H1 (cell line): ENCODE measurements around the gene DCANP1. TPM values are rescaled to one million over a fixed set of nuclear protein-coding genes. Genes with fewer than 3 reads are reported as not detected.

ENCODE experiments used
- CBX8 ChIP-seq: fragments of 300-800, 300-1000 bp; sonication (generic); IDR thresholded peaks from 2 replicates; pipeline ENCODE4 v1.7.1; 2016; ENCODE audit warnings: low read depth, low read length, borderline replicate concordance
- EZH2 ChIP-seq: fragments of 200-600 bp; sonication (generic); IDR thresholded peaks from 2 replicates; pipeline ENCODE4 v1.7.1; 2012; ENCODE audit warnings: low read depth, mild to moderate bottlenecking, moderate library complexity, low read length, inconsistent platforms; ENCODE audit not compliant: severe bottlenecking
- KDM5A ChIP-seq: fragments of 200-600 bp; IDR thresholded peaks from 2 replicates; pipeline ENCODE4 v1.7.1; 2012; ENCODE audit warnings: mild to moderate bottlenecking, low read length, inconsistent platforms, mixed read lengths
- RAD21 ChIP-seq, 2 experiments: IDR thresholded peaks in 1 of 2; conservative IDR thresholded peaks in 1 of 2; 2 replicates each; pipeline ENCODE4 v1.6.1; 2011; ENCODE audit warnings: low read depth in 2 of 2, low read length in 2 of 2, improper control_type of control experiment in 1 of 2, inconsistent platforms in 1 of 2, mild to moderate bottlenecking in 1 of 2, moderate library complexity in 1 of 2
- SAP30 ChIP-seq: fragments of 300-600 bp; sonication (generic); IDR thresholded peaks from 2 replicates; pipeline ENCODE4 v1.7.1; 2012; ENCODE audit warnings: low read length, moderate library complexity, mild to moderate bottlenecking, inconsistent platforms; ENCODE audit not compliant: insufficient read depth, insufficient replicate concordance
- polyA plus RNA-seq, 7 experiments: library from polyadenylated mRNA; depleted of rRNA in 3 of 7; stranded (reverse) in 5 of 7; unstranded in 2 of 7; fragments of >200 nt in 5 of 7; fragments of 200-250 nt in 2 of 7; gene quantifications; 1 replicate in 5 of 7; 2 replicates in 1 of 7; 4 replicates in 1 of 7; pipeline versions ENCODE4 v1.2.1 to v1.2.3, GENCODE V29; 2011 to 2013; ENCODE audit warnings: missing spikeins in 2 of 7, mixed read lengths in 2 of 7
- total RNA-seq: library from RNA; stranded (reverse); fragmentation: NEBNext Ultra II Directional; extraction: Animal tissue kit (Norgen Biotek cat#: 25700); gene quantifications from 2 replicates; pipeline ENCODE4 v1.2.1, GENCODE V29; 2021
- TF ChIP-seq, protein P1 (sequence below), 3 experiments: IDR thresholded peaks; 1 replicate in 2 of 3; 2 replicates in 1 of 3; pipeline versions ENCODE4 v1.5.1 to v1.6.1; 2011; ENCODE audit warnings: low read length in 3 of 3, mild to moderate bottlenecking in 3 of 3, inconsistent platforms in 2 of 3, low read depth in 1 of 3, moderate library complexity in 1 of 3; ENCODE audit not compliant: insufficient read depth in 1 of 3; ENCODE audit errors: control extremely low read depth in 1 of 3

The DCANP1 gene
- total and polyA plus RNA-seq, 2 of the 8 experiments (the other 6 are each of a cell fraction or from before 2014, with no cell fraction given): not detected

DNA sequence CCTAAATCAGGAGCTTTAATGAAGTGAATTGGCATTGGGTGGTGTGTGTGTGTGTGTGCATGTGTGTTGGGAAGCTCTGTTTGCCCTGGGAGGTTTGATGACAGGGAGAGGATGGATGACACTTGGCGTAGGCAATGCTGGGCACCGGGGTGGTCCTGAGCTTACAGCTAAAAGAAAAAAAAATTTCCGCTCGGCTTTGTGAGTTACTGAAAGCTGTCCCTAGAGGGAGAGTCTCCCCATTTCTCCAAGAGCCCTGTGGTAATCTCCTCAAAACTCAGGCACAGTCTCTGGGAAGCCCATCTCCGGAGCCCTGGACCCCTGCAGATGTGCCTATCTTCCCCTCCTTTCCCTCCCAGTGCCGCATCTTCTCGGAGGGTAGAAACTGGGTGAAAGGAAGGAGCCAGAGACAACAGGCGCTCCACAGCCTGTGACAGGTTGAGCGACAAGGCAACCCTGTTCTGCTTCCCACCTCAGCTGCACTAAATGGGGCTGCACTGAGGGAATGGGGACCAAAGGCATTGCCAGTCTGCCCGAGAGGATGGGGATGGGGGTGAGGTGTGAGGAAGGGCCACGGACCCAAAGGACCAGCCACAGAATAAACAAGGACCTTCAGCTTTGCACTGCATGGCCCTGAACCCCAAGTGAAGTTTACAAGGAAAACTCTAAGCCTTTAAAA lies 40.8 kb upstream of the DCANP1 start (continued):
- peak; percentile 14 to 40; a peak in 2 of 4 replicates for TF ChIP-seq RAD21 (IDR thresholded peaks at IDR 0.05 in 1 of 2, conservative IDR thresholded peaks at IDR 0.05 in 1 of 2; ENCODE audit: low read depth in 2 of 2, low read length in 2 of 2)
- no peak for TF ChIP-seq KDM5A
- TF ChIP-seq CBX8: no peak
- peak; percentile 21 for TF ChIP-seq EZH2
- TF ChIP-seq, protein P1, sequence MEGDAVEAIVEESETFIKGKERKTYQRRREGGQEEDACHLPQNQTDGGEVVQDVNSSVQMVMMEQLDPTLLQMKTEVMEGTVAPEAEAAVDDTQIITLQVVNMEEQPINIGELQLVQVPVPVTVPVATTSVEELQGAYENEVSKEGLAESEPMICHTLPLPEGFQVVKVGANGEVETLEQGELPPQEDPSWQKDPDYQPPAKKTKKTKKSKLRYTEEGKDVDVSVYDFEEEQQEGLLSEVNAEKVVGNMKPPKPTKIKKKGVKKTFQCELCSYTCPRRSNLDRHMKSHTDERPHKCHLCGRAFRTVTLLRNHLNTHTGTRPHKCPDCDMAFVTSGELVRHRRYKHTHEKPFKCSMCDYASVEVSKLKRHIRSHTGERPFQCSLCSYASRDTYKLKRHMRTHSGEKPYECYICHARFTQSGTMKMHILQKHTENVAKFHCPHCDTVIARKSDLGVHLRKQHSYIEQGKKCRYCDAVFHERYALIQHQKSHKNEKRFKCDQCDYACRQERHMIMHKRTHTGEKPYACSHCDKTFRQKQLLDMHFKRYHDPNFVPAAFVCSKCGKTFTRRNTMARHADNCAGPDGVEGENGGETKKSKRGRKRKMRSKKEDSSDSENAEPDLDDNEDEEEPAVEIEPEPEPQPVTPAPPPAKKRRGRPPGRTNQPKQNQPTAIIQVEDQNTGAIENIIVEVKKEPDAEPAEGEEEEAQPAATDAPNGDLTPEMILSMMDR (IDR thresholded peaks at IDR 0.05; ENCODE audit: control extremely low read depth in 1 of 3, insufficient read depth in 1 of 3, low read depth in 1 of 3, low read length in 3 of 3): peak in 2 of 3 experiments; percentile 17 to 30; a peak in 2 of 4 replicates
- no peak for TF ChIP-seq SAP30
